22Rv1 (cell line): Measurements from ENCODE around the gene TNIP2.
"Not testable (repeated sequence)": the region's sequence is repeated elsewhere in the genome, so short reads cannot be mapped to it uniquely, and the experiment has no call there.

Experiments
- H3K27ac ChIP-seq: fragments of 450-650 bp; 2 replicates; pipeline ENCODE4 v1.5.1; 2017
- CTCF ChIP-seq: fragments of 450-650 bp; IDR thresholded peaks from 2 replicates; pipeline ENCODE4 v1.5.1; 2017; ENCODE audit warnings: mild to moderate bottlenecking
- ZFX ChIP-seq: fragments of 450-650 bp; IDR thresholded peaks from 2 replicates; pipeline ENCODE4 v1.6.1; 2017; ENCODE audit warnings: antibody characterized with exemption, borderline replicate concordance

The TNIP2 gene

GRCh38 chr4:2783790-2784189, 27.7 kb upstream of the TNIP2 start:
- H3K27ac ChIP-seq = no peak overlapping the region
- no peak for TF ChIP-seq CTCF

- no peak overlapping the region for H3K27ac ChIP-seq
- no peak for TF ChIP-seq ZFX
- no peak for TF ChIP-seq CTCF
These were observed 25.8 kb upstream of the TNIP2 start for GRCh38 chr4:2781911-2782310.

- not testable (repeated sequence) for H3K27ac ChIP-seq
These were observed 24.5 kb upstream of the TNIP2 start for GRCh38 chr4:2780643-2781042.

GRCh38 chr4:2771264-2771663, 15.1 kb upstream of the TNIP2 start:
- no peak for TF ChIP-seq CTCF
- TF ChIP-seq ZFX = no peak
- no peak overlapping the region for H3K27ac ChIP-seq

- H3K27ac ChIP-seq = no peak overlapping the region
- TF ChIP-seq CTCF (no peak), ZFX (no peak)
These were observed 12.8 kb upstream of the TNIP2 start for GRCh38 chr4:2768921-2769336.

- no peak for TF ChIP-seq ZFX
- TF ChIP-seq CTCF = no peak
- no peak overlapping the region for H3K27ac ChIP-seq
These were observed 12.0 kb upstream of the TNIP2 start for GRCh38 chr4:2768124-2768523.

- no peak for TF ChIP-seq ZFX
- TF ChIP-seq CTCF = no peak
These were observed 11.6 kb upstream of the TNIP2 start for GRCh38 chr4:2767705-2768074.

GRCh38 chr4:2767046-2767704, 11.0 kb upstream of the TNIP2 start:
- TF ChIP-seq ZFX (no peak), CTCF (no peak)

More at GRCh38 chr4:2767705-2768074, 11.6 kb upstream of the TNIP2 start:
- H3K27ac ChIP-seq = no peak overlapping the region

More at GRCh38 chr4:2767046-2767704, 11.0 kb upstream of the TNIP2 start:
- no peak overlapping the region for H3K27ac ChIP-seq
